Iris pigment epithelial cell (primary cell): ENCODE results near the gene MED16.
"Not testable (repeated sequence)": the region's sequence is repeated elsewhere in the genome, so short reads cannot be mapped to it uniquely, and the experiment has no call there.

Experiments used
- DNase-seq: peaks from one replicate; pipeline ENCODE4 v3.0.0-alpha.2; 2011; ENCODE audit warnings: low read depth

MED16 gene

DNA sequence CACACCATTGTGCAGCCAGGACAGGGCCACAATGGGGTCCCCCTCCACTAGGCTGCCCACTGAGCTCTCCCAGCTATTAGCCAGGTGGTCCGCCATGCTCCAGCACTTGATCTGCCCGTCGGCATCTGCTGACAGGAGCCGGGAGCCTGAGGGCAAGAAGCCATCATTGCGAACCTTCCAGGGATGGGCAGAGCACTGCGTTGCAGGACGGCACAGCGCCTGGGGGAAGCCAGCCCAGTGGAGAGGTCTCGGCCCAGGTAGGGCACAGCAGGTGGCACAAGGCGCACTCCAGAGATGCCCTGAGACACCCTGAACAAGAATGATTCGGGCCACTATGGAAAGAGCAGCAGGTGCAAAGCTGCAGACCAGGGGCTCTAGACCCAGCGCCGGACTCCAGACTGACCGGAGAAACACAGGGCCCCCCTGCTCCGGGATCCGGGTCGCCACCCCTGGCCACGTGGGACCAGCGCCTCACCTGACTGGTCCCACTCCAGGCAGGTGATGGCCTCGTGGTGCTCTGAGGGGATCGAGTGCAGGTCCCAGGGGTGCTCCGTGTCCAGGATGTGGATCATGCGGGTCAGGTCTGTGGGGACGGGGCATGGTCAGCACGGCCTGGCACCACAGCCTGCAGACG is 3.2 kb downstream of the MED16 start:
- DNase-seq = no peak

- no peak for DNase-seq
Measured at GRCh38 chr19:888581-889385, 4.2 kb downstream of the MED16 start.

DNA sequence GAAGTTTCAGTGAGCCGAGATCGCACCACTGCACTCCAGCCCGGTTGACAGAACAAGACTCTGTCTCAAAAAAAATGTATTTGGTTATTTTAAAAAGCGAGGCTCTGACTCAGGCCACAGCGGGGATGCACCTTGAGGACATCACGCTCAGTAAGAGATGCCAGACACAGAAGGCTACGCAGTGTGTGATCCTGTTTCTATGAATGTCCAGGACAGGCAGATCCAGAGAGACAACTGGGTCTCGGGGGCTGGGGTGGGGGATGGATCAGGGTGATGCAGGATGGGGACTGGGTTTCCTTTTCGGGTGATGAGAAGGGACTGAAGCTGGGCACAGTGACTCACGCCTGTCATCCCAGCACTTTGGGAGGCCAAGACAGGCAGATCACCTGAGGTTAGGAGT is 5.4 kb downstream of the MED16 start:
- DNase-seq = no peak

DNA sequence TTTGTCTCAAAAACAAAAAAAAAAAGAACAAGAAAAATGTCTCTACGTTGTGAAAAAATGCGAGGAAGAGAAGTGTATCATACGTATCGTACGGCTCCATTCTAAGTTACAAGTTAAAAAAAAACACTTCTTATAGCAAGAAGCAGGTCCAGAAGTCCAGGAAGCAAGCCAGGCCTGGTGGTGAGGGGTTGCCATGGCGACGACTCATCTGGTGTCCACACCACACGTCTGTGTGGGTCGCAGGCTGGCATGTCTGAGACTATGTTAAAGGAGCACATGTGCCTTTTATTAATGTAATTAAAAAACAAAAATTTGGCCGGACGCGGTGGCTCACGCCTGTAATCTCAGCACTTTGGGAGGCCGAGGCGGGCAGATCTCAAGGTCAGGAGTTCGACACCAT is 5.9 kb downstream of the MED16 start:
- DNase-seq = peak; percentile 48

GRCh38 chr19:885536-886224 is 7.3 kb downstream of the MED16 start:
- DNase-seq = no peak

GRCh38 chr19:884420-885211 is 8.4 kb downstream of the MED16 start:
- DNase-seq = no peak

DNA sequence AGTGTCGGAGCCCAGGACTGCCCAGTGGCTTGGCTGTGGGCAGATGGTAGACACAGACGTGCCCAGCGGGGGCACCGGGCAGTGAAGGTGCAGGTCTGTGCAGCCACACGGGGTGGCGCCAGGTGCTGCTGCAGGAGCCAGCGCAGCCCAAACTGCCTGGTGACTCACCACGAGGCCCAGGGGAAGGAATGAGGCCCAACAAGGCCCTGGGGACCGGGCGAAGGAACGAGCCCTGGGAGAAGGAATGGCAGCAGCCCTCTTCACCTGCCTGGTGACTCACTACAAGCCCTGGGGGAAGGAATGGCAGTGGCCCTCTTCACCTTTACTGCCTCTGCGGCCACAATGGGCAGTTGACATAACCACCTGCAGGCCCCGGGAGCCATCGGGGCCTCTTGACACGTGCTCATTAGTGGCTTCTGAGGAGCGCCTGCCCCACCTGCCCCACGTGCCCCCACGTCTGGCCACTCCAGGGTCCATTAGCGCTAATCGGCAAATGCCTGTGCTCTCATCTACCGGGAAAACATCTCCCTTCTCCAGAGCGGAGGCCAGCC is 9.3 kb downstream of the MED16 start:
- DNase-seq = no peak

DNA sequence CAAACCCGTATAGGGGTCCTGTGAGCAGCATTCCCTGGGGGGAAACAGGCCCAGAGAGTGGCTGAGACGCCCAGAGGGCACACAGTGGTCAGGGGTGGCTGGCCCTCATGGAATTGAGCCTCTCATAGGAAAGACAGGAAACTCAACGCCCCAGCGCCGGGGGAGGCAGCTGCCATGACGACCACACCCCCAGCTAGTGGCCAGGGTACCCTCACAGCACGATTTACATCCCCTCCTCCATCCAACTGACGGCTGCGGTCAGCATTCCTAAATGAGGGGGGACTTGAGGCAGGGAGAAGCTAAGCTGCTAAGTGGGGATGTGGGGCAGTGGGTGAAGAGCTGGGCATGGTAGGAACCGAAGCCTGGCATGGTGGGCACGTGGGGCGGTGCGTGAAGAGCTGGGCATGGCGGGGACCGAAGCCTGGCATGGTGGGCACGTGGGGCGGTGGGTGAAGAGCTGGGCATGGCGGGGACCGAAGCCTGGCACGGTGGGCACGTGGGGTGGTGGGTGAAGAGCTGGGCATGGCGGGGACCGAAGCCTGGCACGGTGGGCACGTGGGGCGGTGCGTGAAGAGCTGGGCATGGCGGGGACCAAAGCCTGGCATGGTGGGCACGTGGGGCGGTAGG is 10.0 kb downstream of the MED16 start:
- no peak for DNase-seq

DNA sequence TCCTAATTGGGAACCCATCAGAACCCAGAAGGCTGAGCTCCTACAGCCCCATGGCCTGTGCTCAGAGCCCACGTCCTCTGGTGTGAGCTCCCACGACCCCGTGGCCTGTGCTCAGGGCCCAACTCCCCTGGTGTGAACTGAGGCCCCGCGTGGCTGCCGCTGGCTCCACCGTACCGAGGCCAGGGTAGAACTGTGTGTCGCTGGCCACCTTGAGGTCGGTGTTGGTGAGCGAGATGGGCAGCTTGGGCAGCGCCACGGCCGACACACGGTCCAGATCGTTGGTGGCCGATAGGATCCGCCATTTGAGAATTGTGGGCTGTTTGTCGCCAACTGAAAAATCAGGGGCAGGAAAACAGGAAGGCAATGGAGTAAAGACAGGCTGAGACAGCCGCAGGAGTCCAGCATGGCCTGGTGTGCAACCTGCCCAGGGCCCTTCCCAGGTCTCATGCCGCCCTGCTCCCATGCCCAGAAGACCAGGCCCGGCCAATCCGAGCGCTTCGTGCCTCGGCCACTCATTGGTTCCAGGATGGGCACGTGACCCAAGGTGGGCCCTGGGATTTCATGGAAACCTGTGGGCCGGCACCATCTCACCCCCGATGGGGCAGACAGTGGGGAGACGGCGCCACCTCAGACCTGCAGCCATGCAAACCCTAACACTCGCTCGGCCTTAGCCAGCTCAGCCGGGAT is 11.5 kb downstream of the MED16 start:
- no peak for DNase-seq

GRCh38 chr19:879711-880438 is 13.1 kb downstream of the MED16 start:
- no peak for DNase-seq

GRCh38 chr19:878751-879561 is 14.0 kb downstream of the MED16 start:
- not testable (repeated sequence) for DNase-seq

DNA sequence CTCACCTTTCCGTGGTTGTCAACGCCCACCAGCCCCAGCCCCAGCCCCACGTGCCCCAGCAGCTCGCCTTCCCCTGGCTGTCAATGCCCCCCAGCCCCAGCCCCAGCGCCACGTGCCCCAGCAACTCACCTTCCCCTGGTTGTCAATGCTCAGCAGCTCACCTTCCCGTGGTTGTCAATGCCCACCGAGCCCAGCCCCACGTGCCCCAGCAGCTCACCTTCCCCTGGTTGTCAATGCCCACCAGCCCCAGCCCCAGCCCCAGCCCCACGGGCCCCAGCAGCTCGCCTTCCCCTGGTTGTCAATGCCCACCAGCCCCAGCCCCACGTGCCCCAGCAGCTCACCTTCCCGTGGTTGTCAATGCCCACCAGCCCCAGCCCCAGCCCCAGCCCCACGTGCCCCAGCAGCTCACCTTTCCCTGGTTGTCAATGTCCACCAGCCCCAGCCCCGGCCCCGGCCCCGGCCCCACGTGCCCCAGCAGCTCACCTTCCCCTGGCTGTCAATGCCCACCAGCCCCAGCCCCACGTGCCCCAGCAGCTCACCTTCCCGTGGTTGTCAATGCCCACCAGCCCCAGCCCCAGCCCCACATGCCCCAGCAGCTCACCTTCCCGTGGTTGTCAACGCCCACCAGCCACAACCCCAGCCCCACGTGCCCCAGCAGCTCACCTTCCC is 14.9 kb downstream of the MED16 start:
- not testable (repeated sequence) for DNase-seq

DNA sequence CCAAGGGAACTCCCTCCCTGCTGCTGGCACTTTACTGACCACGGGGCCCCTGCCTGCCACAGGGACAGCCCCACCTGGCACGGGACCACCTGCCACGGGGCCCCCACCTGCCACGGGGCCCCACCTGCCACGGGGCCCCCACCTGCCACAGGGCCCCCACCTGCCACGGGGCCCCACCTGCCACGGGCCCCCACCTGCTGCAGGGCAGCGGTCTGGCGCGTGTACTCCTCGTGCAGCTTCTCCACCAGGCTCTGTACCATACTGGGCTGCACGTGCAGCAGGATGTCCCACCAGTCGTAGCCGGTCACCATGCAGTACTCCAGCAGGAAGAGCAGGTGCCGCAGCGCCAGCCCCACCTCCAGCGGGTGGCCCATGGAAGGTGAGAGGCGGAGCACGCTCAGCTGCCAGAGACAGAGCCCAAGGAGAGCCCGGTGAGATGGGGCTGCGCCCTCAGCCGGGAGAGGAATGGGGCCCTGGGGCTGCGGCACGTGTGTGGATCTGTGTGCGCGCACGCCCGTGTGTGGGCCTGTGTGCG is 16.1 kb downstream of the MED16 start:
- no peak for DNase-seq

DNA sequence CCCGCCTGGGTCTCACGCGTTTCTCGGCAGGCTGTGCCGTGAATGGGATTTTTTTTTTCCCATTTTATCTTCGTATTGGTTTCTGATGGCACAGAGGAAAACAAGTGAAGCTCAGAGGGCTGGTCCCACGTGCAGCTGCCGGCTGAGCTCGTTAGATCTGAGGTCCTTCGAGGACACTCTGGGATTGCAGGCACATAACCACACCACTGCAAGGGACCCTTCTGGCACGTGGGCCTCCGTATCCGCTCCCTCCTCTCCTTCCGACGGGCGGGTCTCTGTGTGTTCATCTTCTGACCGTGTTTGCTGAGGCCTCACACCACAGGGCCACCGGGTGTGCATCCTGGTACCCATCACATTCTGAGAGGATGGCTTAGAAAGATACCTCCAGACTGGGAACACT is 16.9 kb downstream of the MED16 start:
- DNase-seq = no peak

DNA sequence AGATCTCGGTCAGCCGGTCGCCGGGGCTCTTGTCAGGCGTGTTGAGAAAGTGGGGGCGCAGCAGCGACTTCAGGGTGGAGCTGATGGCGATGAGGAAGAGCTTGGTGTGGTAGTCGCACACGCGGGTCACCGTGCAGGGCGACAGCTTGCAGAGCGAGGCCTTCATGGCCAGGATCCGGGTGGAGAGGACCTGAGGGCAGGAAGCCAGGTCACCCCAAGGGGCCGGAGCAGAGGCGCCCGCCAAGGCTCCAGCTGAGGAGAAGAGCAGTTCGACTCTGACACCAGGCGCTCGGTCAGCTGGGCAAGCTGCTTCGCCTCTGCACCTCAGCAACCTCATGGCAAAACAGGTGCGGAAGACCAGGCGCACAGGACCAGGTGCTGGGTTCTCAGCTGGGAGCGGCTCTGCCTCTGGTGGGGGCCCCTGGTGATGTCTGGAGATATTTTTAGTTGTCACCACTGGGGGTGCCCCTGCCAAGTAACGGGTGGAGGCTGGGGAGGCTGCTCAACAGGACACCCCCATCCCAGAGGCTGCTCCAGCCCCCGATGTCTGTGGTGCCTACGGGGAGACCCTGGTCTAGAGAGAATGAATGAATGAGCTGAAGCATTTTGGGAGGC is 17.6 kb downstream of the MED16 start:
- no peak for DNase-seq

GRCh38 chr19:873561-874041 is 19.4 kb downstream of the MED16 start:
- no peak for DNase-seq

DNA sequence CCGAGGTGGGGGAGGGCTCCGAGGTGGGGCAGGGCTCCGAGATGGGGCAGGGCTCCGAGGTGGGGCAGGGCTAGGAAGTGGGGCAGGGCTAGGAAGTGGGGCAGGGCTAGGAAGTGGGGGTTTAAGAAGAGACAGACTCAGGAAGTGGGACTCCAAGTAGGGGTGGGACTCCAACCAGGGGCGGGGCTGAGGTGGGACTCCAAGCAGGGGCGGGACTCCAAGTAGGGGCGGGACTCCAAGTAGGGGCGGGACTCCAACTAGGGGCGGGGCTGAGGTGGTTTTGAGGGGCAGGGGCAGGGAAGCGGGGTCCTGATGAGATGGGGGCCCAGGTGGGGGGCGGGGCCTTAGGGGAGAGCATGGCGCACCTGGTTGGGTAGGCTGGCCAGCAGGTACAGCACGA is 19.9 kb downstream of the MED16 start:
- DNase-seq = peak; percentile 75
